ENCODE data around the gene ZNF366. TPM values are rescaled to one million over a fixed set of nuclear protein-coding genes. Genes with fewer than 3 reads are reported as not detected.

Gene ZNF366
- polyA plus RNA-seq, 4 donors: 1.5 to 2.4 (median 2.1) TPM; not detected in 1

GRCh38 chr5:72456391-72457074 is 50.7 kb downstream of the ZNF366 start:
- no peak for FAIRE-seq
- H3K27ac ChIP-seq (ENCODE audit: low read depth in 1 of 3, low read length in 2 of 3): no peak overlapping the region
- no peaks in the 10 kb centered on the region for H3K9me3 ChIP-seq (ENCODE audit: control insufficient read depth in 2 of 2, insufficient read depth in 1 of 2, low read depth in 1 of 2, low read length in 1 of 2)
- H3K27me3 ChIP-seq (ENCODE audit: control insufficient read depth in 3 of 3, insufficient read depth in 3 of 3, low read length in 3 of 3): no peaks in the 10 kb centered on the region
- WGBS, 3 donors: 92 to 95% (median 92%) methylated on average over 8 of the region's 8 CpGs
- no peaks in the 10 kb centered on the region for H3K36me3 ChIP-seq (ENCODE audit: control insufficient read depth in 3 of 3, insufficient read depth in 2 of 3, low read depth in 1 of 3, low read length in 3 of 3)
- DNase-seq: no peak
- no peak overlapping the region for H3K4me3 ChIP-seq (ENCODE audit: low read depth in 1 of 3, low read length in 3 of 3)
- peaks cover 2 to 14% (median 12%) of the 10 kb centered on the region in 3 donors for H3K4me1 ChIP-seq (ENCODE audit: control insufficient read depth in 3 of 3, insufficient read depth in 2 of 3, low read depth in 1 of 3, low read length in 2 of 3)

GRCh38 chr5:72455476-72455875 is 51.7 kb downstream of the ZNF366 start:
- DNase-seq (no peak), FAIRE-seq (no peak)
- Histone ChIP-seq H3K27me3 (ENCODE audit: control insufficient read depth in 3 of 3, insufficient read depth in 3 of 3, low read length in 3 of 3) (no peaks in the 10 kb centered on the region), H3K4me1 (ENCODE audit: control insufficient read depth in 3 of 3, insufficient read depth in 2 of 3, low read depth in 1 of 3, low read length in 2 of 3) (peaks cover 2 to 14% (median 12%) of the 10 kb centered on the region in 3 donors), H3K4me3 (ENCODE audit: low read depth in 1 of 3, low read length in 3 of 3) (no peak overlapping the region), H3K9me3 (ENCODE audit: control insufficient read depth in 2 of 2, insufficient read depth in 1 of 2, low read depth in 1 of 2, low read length in 1 of 2) (no peaks in the 10 kb centered on the region), H3K36me3 (ENCODE audit: control insufficient read depth in 3 of 3, insufficient read depth in 2 of 3, low read depth in 1 of 3, low read length in 3 of 3) (no peaks in the 10 kb centered on the region), H3K27ac (ENCODE audit: low read depth in 1 of 3, low read length in 2 of 3) (no peak overlapping the region)
- 86 to 90% (median 89%) methylated on average over 9 of the region's 9 CpGs for WGBS, 3 donors

GRCh38 chr5:72454996-72455395 is 52.2 kb downstream of the ZNF366 start:
- DNase-seq (no peak), FAIRE-seq (no peak)
- H3K9me3 ChIP-seq (ENCODE audit: control insufficient read depth in 2 of 2, insufficient read depth in 1 of 2, low read depth in 1 of 2, low read length in 1 of 2): no peaks in the 10 kb centered on the region
- 89 to 98% (median 92%) methylated on average over 2 of the region's 2 CpGs for WGBS, 3 donors
- no peaks in the 10 kb centered on the region for H3K27me3 ChIP-seq (ENCODE audit: control insufficient read depth in 3 of 3, insufficient read depth in 3 of 3, low read length in 3 of 3)
- H3K4me1 ChIP-seq (ENCODE audit: control insufficient read depth in 3 of 3, insufficient read depth in 2 of 3, low read depth in 1 of 3, low read length in 2 of 3): peaks cover 2 to 14% (median 12%) of the 10 kb centered on the region in 3 donors
- no peak overlapping the region for H3K4me3 ChIP-seq (ENCODE audit: low read depth in 1 of 3, low read length in 3 of 3)
- H3K36me3 ChIP-seq (ENCODE audit: control insufficient read depth in 3 of 3, insufficient read depth in 2 of 3, low read depth in 1 of 3, low read length in 3 of 3): no peaks in the 10 kb centered on the region
- no peak overlapping the region for H3K27ac ChIP-seq (ENCODE audit: low read depth in 1 of 3, low read length in 2 of 3)

- H3K27ac ChIP-seq (ENCODE audit: low read depth in 1 of 3, low read length in 2 of 3): peak overlapping the region in 2 of 3 donors; percentile 74 to 90
- H3K27me3 ChIP-seq (ENCODE audit: control insufficient read depth in 3 of 3, insufficient read depth in 3 of 3, low read length in 3 of 3): no peaks in the 10 kb centered on the region
- no peak for FAIRE-seq
- WGBS, 3 donors: 37 to 57% (median 41%) methylated on average over 4 of the region's 4 CpGs
- no peak for DNase-seq
- H3K9me3 ChIP-seq (ENCODE audit: control insufficient read depth in 2 of 2, insufficient read depth in 1 of 2, low read depth in 1 of 2, low read length in 1 of 2): no peaks in the 10 kb centered on the region
- H3K4me3 ChIP-seq (ENCODE audit: low read depth in 1 of 3, low read length in 3 of 3): no peak overlapping the region
- H3K4me1 ChIP-seq (ENCODE audit: control insufficient read depth in 3 of 3, insufficient read depth in 2 of 3, low read depth in 1 of 3, low read length in 2 of 3): peaks cover 0 to 9% (median 5%) of the 10 kb centered on the region in 3 donors
- H3K36me3 ChIP-seq (ENCODE audit: control insufficient read depth in 3 of 3, insufficient read depth in 2 of 3, low read depth in 1 of 3, low read length in 3 of 3): no peaks in the 10 kb centered on the region
Observed at GRCh38 chr5:72453246-72453775, 53.9 kb downstream of the ZNF366 start.

GRCh38 chr5:72452515-72453245 is 54.5 kb downstream of the ZNF366 start:
- H3K36me3 ChIP-seq (ENCODE audit: control insufficient read depth in 3 of 3, insufficient read depth in 2 of 3, low read depth in 1 of 3, low read length in 3 of 3): no peaks in the 10 kb centered on the region
- H3K27ac ChIP-seq (ENCODE audit: low read depth in 1 of 3, low read length in 2 of 3): peak overlapping the region; percentile 42 to 90 (median 74)
- no peak for FAIRE-seq
- H3K9me3 ChIP-seq (ENCODE audit: control insufficient read depth in 2 of 2, insufficient read depth in 1 of 2, low read depth in 1 of 2, low read length in 1 of 2): no peaks in the 10 kb centered on the region
- H3K27me3 ChIP-seq (ENCODE audit: control insufficient read depth in 3 of 3, insufficient read depth in 3 of 3, low read length in 3 of 3): no peaks in the 10 kb centered on the region
- 11 to 24% (median 17%) methylated on average over 9 of the region's 9 CpGs for WGBS, 3 donors
- peaks cover 0 to 9% (median 5%) of the 10 kb centered on the region in 3 donors for H3K4me1 ChIP-seq (ENCODE audit: control insufficient read depth in 3 of 3, insufficient read depth in 2 of 3, low read depth in 1 of 3, low read length in 2 of 3)
- DNase-seq: peak; percentile 36 to 80
- H3K4me3 ChIP-seq (ENCODE audit: low read depth in 1 of 3, low read length in 3 of 3): no peak overlapping the region

- Histone ChIP-seq H3K9me3 (ENCODE audit: control insufficient read depth in 2 of 2, insufficient read depth in 1 of 2, low read depth in 1 of 2, low read length in 1 of 2) (no peaks in the 10 kb centered on the region), H3K4me1 (ENCODE audit: control insufficient read depth in 3 of 3, insufficient read depth in 2 of 3, low read depth in 1 of 3, low read length in 2 of 3) (peaks cover 0 to 9% (median 5%) of the 10 kb centered on the region in 3 donors), H3K4me3 (ENCODE audit: low read depth in 1 of 3, low read length in 3 of 3) (no peak overlapping the region), H3K36me3 (ENCODE audit: control insufficient read depth in 3 of 3, insufficient read depth in 2 of 3, low read depth in 1 of 3, low read length in 3 of 3) (no peaks in the 10 kb centered on the region), H3K27me3 (ENCODE audit: control insufficient read depth in 3 of 3, insufficient read depth in 3 of 3, low read length in 3 of 3) (no peaks in the 10 kb centered on the region), H3K27ac (ENCODE audit: low read depth in 1 of 3, low read length in 2 of 3) (peak overlapping the region; percentile 42 to 90 (median 74))
- WGBS, 3 donors: 36 to 43% (median 36%) methylated on average over 13 of the region's 13 CpGs
- DNase-seq: peak; percentile 6 to 22
- no peak for FAIRE-seq
Observed at GRCh38 chr5:72451741-72452505, 55.3 kb downstream of the ZNF366 start.

- DNase-seq: no peak
- no peaks in the 10 kb centered on the region for H3K27me3 ChIP-seq (ENCODE audit: control insufficient read depth in 3 of 3, insufficient read depth in 3 of 3, low read length in 3 of 3)
- peaks cover 0 to 9% (median 3%) of the 10 kb centered on the region in 3 donors for H3K4me1 ChIP-seq (ENCODE audit: control insufficient read depth in 3 of 3, insufficient read depth in 2 of 3, low read depth in 1 of 3, low read length in 2 of 3)
- no peak overlapping the region for H3K27ac ChIP-seq (ENCODE audit: low read depth in 1 of 3, low read length in 2 of 3)
- no peaks in the 10 kb centered on the region for H3K9me3 ChIP-seq (ENCODE audit: control insufficient read depth in 2 of 2, insufficient read depth in 1 of 2, low read depth in 1 of 2, low read length in 1 of 2)
- H3K4me3 ChIP-seq (ENCODE audit: low read depth in 1 of 3, low read length in 3 of 3): no peak overlapping the region
- no peak for FAIRE-seq
- no peaks in the 10 kb centered on the region for H3K36me3 ChIP-seq (ENCODE audit: control insufficient read depth in 3 of 3, insufficient read depth in 2 of 3, low read depth in 1 of 3, low read length in 3 of 3)
- WGBS, 3 donors: 0 to 48% (median 0%) methylated on average over 1 of the region's 1 CpG
Observed at GRCh38 chr5:72448368-72448767, 58.8 kb downstream of the ZNF366 start.

GRCh38 chr5:72447751-72448150 is 59.5 kb downstream of the ZNF366 start:
- 95 to 98% (median 95%) methylated on average over 4 of the region's 4 CpGs for WGBS, 3 donors
- FAIRE-seq (no peak), DNase-seq (no peak)
- H3K36me3 ChIP-seq (ENCODE audit: control insufficient read depth in 3 of 3, insufficient read depth in 2 of 3, low read depth in 1 of 3, low read length in 3 of 3): no peaks in the 10 kb centered on the region
- H3K4me3 ChIP-seq (ENCODE audit: low read depth in 1 of 3, low read length in 3 of 3): no peak overlapping the region
- H3K9me3 ChIP-seq (ENCODE audit: control insufficient read depth in 2 of 2, insufficient read depth in 1 of 2, low read depth in 1 of 2, low read length in 1 of 2): no peaks in the 10 kb centered on the region
- H3K27ac ChIP-seq (ENCODE audit: low read depth in 1 of 3, low read length in 2 of 3): no peak overlapping the region
- no peaks in the 10 kb centered on the region for H3K27me3 ChIP-seq (ENCODE audit: control insufficient read depth in 3 of 3, insufficient read depth in 3 of 3, low read length in 3 of 3)
- peaks cover 0 to 9% (median 0%) of the 10 kb centered on the region in 3 donors for H3K4me1 ChIP-seq (ENCODE audit: control insufficient read depth in 3 of 3, insufficient read depth in 2 of 3, low read depth in 1 of 3, low read length in 2 of 3)
